ENCODE data around the gene PCYOX1L. TPM values are rescaled to one million over a fixed set of nuclear protein-coding genes. Genes with fewer than 3 reads are reported as not detected.

The PCYOX1L gene
- polyA plus RNA-seq, 3 donors: 9.8 to 31.8 (median 13.5) TPM

GRCh38 chr5:149310488-149310887 is 47.4 kb upstream of the PCYOX1L start:
- Histone ChIP-seq H3K36me3 (replicated peaks in 1 of 2; ENCODE audit: control insufficient read depth in 1 of 2, insufficient read depth in 2 of 2, low read length in 2 of 2) (no peaks in the 10 kb centered on the region), H3K4me3 (replicated peaks in 1 of 3; ENCODE audit: low read depth in 2 of 3, low read length in 3 of 3) (no peak overlapping the region), H3K79me2 (ENCODE audit: insufficient read depth, low read length) (no peaks in the 10 kb centered on the region), H4K20me1 (ENCODE audit: insufficient read depth, low read length) (no peaks in the 10 kb centered on the region), H3K27ac (ENCODE audit: low read depth in 1 of 2, low read length in 2 of 2) (no peak overlapping the region), H3K4me2 (replicated peaks; ENCODE audit: extremely low read depth, low read length, poor library complexity, severe bottlenecking) (no peak overlapping the region), H2AFZ (ENCODE audit: insufficient read depth, low read depth, low read length, poor library complexity, severe bottlenecking) (no peak overlapping the region), H3K27me3 (ENCODE audit: control insufficient read depth in 2 of 2, insufficient read depth in 2 of 2, low read length in 2 of 2) (no peaks in the 10 kb centered on the region), H3K9ac (ENCODE audit: insufficient read depth, low read length, poor library complexity, severe bottlenecking) (no peak overlapping the region), H3K9me3 (replicated peaks in 1 of 2; ENCODE audit: control insufficient read depth in 1 of 2, insufficient read depth in 1 of 2, low read length in 2 of 2) (no peaks in the 10 kb centered on the region), H3K4me1 (ENCODE audit: control insufficient read depth in 1 of 2, insufficient read depth in 2 of 2, low read length in 2 of 2) (no peaks in the 10 kb centered on the region)
- H3K27me3 Mint-ChIP-seq (ENCODE audit: low read depth in 3 of 3): peaks cover 0 to 8% (median 0%) of the 10 kb centered on the region in 3 donors
- H3K9me3 Mint-ChIP-seq: no peaks in the 10 kb centered on the region
- no peaks in the 10 kb centered on the region for H3K36me3 Mint-ChIP-seq
- WGBS (ENCODE audit: insufficient coverage): 92% methylated on average over 4 of the region's 4 CpGs
- TF ChIP-seq CTCF (IDR thresholded peaks at IDR 0.05): no peak
- peaks cover 7% of the 10 kb centered on the region for H3K4me1 Mint-ChIP-seq
- DNase-seq: no peak
- intact Hi-C loops (cut with micrococcal nuclease): no loop called here
- peak overlapping the region in 1 of 7 donors; percentile 3 for H3K27ac Mint-ChIP-seq
- no peak overlapping the region for H3K4me3 Mint-ChIP-seq

- Histone ChIP-seq H3K27me3 (ENCODE audit: control insufficient read depth in 2 of 2, insufficient read depth in 2 of 2, low read length in 2 of 2) (no peaks in the 10 kb centered on the region), H2AFZ (ENCODE audit: insufficient read depth, low read depth, low read length, poor library complexity, severe bottlenecking) (no peak overlapping the region), H3K36me3 (replicated peaks in 1 of 2; ENCODE audit: control insufficient read depth in 1 of 2, insufficient read depth in 2 of 2, low read length in 2 of 2) (no peaks in the 10 kb centered on the region), H4K20me1 (ENCODE audit: insufficient read depth, low read length) (no peaks in the 10 kb centered on the region), H3K4me1 (ENCODE audit: control insufficient read depth in 1 of 2, insufficient read depth in 2 of 2, low read length in 2 of 2) (no peaks in the 10 kb centered on the region), H3K4me2 (replicated peaks; ENCODE audit: extremely low read depth, low read length, poor library complexity, severe bottlenecking) (no peak overlapping the region), H3K9me3 (replicated peaks in 1 of 2; ENCODE audit: control insufficient read depth in 1 of 2, insufficient read depth in 1 of 2, low read length in 2 of 2) (no peaks in the 10 kb centered on the region), H3K4me3 (replicated peaks in 1 of 3; ENCODE audit: low read depth in 2 of 3, low read length in 3 of 3) (no peak overlapping the region), H3K79me2 (ENCODE audit: insufficient read depth, low read length) (no peaks in the 10 kb centered on the region), H3K27ac (ENCODE audit: low read depth in 1 of 2, low read length in 2 of 2) (no peak overlapping the region), H3K9ac (ENCODE audit: insufficient read depth, low read length, poor library complexity, severe bottlenecking) (no peak overlapping the region)
- Mint-ChIP-seq H3K27ac (no peak overlapping the region), H3K27me3 (ENCODE audit: low read depth in 3 of 3) (peaks cover 0 to 8% (median 0%) of the 10 kb centered on the region in 3 donors), H3K36me3 (no peaks in the 10 kb centered on the region), H3K4me3 (no peak overlapping the region), H3K4me1 (peaks cover 7% of the 10 kb centered on the region), H3K9me3 (no peaks in the 10 kb centered on the region)
- TF ChIP-seq CTCF (IDR thresholded peaks at IDR 0.05): no peak
- DNase-seq: no peak
- WGBS (ENCODE audit: insufficient coverage): 59% methylated on average over 8 of the region's 10 CpGs
- intact Hi-C loops (cut with micrococcal nuclease): no loop called here
Measured at GRCh38 chr5:149310947-149311658, 46.7 kb upstream of the PCYOX1L start.

Data from CD14-positive monocyte (primary cell).